CD14-positive monocyte (primary cell): ENCODE data around the gene CTRB1. TPM values are rescaled to one million over a fixed set of nuclear protein-coding genes. Genes with fewer than 3 reads are reported as not detected.
"Not testable (repeated sequence)": the region's sequence is repeated elsewhere in the genome, so short reads cannot be mapped to it uniquely, and the experiment has no call there.

Experiments
- DNase-seq, 3 donors: peaks; one replicate each; pipeline ENCODE4 v3.0.0-alpha.2; 2011 to 2022
- H2AFZ ChIP-seq: 2 replicates; pipeline ENCODE4 v1.6.0; 2012; ENCODE audit warnings: mild to moderate bottlenecking, low read depth, low read length, inconsistent platforms; ENCODE audit not compliant: insufficient read depth, poor library complexity, severe bottlenecking
- H3K27ac ChIP-seq, 2 donors: 1 replicate in 1 of 2; 2 replicates in 1 of 2; pipeline ENCODE4 v1.5.1; 2012 to 2013; ENCODE audit warnings: low read length in 2 of 2, control low read depth in 1 of 2, inconsistent platforms in 1 of 2, low read depth in 1 of 2, mild to moderate bottlenecking in 1 of 2
- H3K27me3 ChIP-seq, 2 donors: one replicate each; pipeline versions ENCODE4 v1.6.0 to v1.6.1; 2011 to 2013; ENCODE audit warnings: low read length in 2 of 2; ENCODE audit not compliant: control insufficient read depth in 2 of 2, insufficient read depth in 2 of 2
- H3K36me3 ChIP-seq, 2 donors: replicated peaks in 1 of 2; 1 replicate in 1 of 2; 2 replicates in 1 of 2; pipeline versions ENCODE4 v1.5.1 to v1.6.1; 2012 to 2013; ENCODE audit warnings: low read length in 2 of 2, control low read depth in 1 of 2, inconsistent platforms in 1 of 2, mild to moderate bottlenecking in 1 of 2; ENCODE audit not compliant: insufficient read depth in 2 of 2, control insufficient read depth in 1 of 2
- H3K4me1 ChIP-seq, 2 donors: 1 replicate in 1 of 2; 2 replicates in 1 of 2; pipeline versions ENCODE4 v1.5.1 to v1.6.1; 2012 to 2013; ENCODE audit warnings: low read length in 2 of 2, control low read depth in 1 of 2, inconsistent platforms in 1 of 2, mild to moderate bottlenecking in 1 of 2, moderate library complexity in 1 of 2; ENCODE audit not compliant: insufficient read depth in 2 of 2, control insufficient read depth in 1 of 2
- H3K4me2 ChIP-seq: replicated peaks from 2 replicates; pipeline ENCODE3; 2012; ENCODE audit warnings: low read length, moderate library complexity, mild to moderate bottlenecking; ENCODE audit not compliant: poor library complexity, severe bottlenecking; ENCODE audit errors: extremely low read depth
- H3K4me3 ChIP-seq, 3 experiments: fragments of 200-600 bp in 1 of 3; sonication (generic) in 1 of 3; replicated peaks in 1 of 3; 1 replicate in 2 of 3; 2 replicates in 1 of 3; pipeline ENCODE4 v1.5.1; 2011 to 2013; ENCODE audit warnings: low read length in 3 of 3, mild to moderate bottlenecking in 3 of 3, control low read depth in 2 of 3, low read depth in 2 of 3, inconsistent platforms in 1 of 3, moderate library complexity in 1 of 3
- H3K79me2 ChIP-seq: 2 replicates; pipeline ENCODE4 v1.6.0; 2012; ENCODE audit warnings: mild to moderate bottlenecking, control low read depth, inconsistent platforms, low read length, moderate library complexity; ENCODE audit not compliant: insufficient read depth
- H3K9ac ChIP-seq: 2 replicates; pipeline ENCODE4 v1.6.0; 2017; ENCODE audit warnings: low read length, mild to moderate bottlenecking; ENCODE audit not compliant: insufficient read depth, poor library complexity, severe bottlenecking
- H3K9me3 ChIP-seq, 2 donors: replicated peaks in 1 of 2; 1 replicate in 1 of 2; 2 replicates in 1 of 2; pipeline versions ENCODE4 v1.5.1 to v1.6.1; 2012 to 2013; ENCODE audit warnings: low read length in 2 of 2, control low read depth in 1 of 2; ENCODE audit not compliant: control insufficient read depth in 1 of 2, insufficient read depth in 1 of 2
- H4K20me1 ChIP-seq: 2 replicates; pipeline ENCODE4 v1.6.0; 2012; ENCODE audit warnings: mild to moderate bottlenecking, low read length, control low read depth, moderate library complexity; ENCODE audit not compliant: insufficient read depth
- H3K27ac Mint-ChIP-seq, 7 donors: one replicate each; pipeline ENCODE4 v1.8.0; 2020; ENCODE audit warnings: mild to moderate bottlenecking in 7 of 7, mixed read lengths in 7 of 7, moderate library complexity in 6 of 7, inconsistent platforms in 2 of 7
- H3K27me3 Mint-ChIP-seq, 3 donors: one replicate each; pipeline ENCODE4 v1.8.0; 2021 to 2022; ENCODE audit warnings: low read depth in 3 of 3, mild to moderate bottlenecking in 3 of 3, mixed read lengths in 3 of 3, moderate library complexity in 3 of 3, inconsistent platforms in 1 of 3
- H3K36me3 Mint-ChIP-seq, 2 donors: one replicate each; pipeline ENCODE4 v1.8.0; 2020; ENCODE audit warnings: mixed read lengths in 2 of 2, inconsistent platforms in 1 of 2, mild to moderate bottlenecking in 1 of 2
- H3K4me1 Mint-ChIP-seq: one replicate; pipeline ENCODE4 v1.8.0; 2020; ENCODE audit warnings: mild to moderate bottlenecking, mixed read lengths
- H3K4me3 Mint-ChIP-seq, 2 donors: one replicate each; pipeline ENCODE4 v1.8.0; 2020; ENCODE audit warnings: mild to moderate bottlenecking in 2 of 2, mixed read lengths in 2 of 2, moderate library complexity in 1 of 2
- H3K9me3 Mint-ChIP-seq, 7 donors: one replicate each; pipeline ENCODE4 v1.8.0; 2020 to 2022; ENCODE audit warnings: mixed read lengths in 7 of 7, mild to moderate bottlenecking in 6 of 7, moderate library complexity in 6 of 7, inconsistent platforms in 2 of 7
- WGBS: methylation state at CpG from one replicate; pipeline ENCODE4 v1.1.5; 2013; ENCODE audit warnings: missing lambda C conversion rate; ENCODE audit not compliant: insufficient coverage; 5-methylcytosine and 5-hydroxymethylcytosine counted together
- intact Hi-C, 2 donors: fragments of 100-400 bp; cut with micrococcal nuclease; formaldehyde crosslinking; loops; one replicate each; pipeline versions ENCODE4 v1.15.0 to v1.15.1; 2023
- polyA plus RNA-seq, 3 donors: library from polyadenylated mRNA; depleted of rRNA in 1 of 3; unstranded in 2 of 3; stranded (reverse) in 1 of 3; fragments of 300-500 nt in 2 of 3; fragments of >200 nt in 1 of 3; fragmentation: Illumina TruSeq in 2 of 3; gene quantifications; 1 replicate in 2 of 3; 2 replicates in 1 of 3; pipeline ENCODE4 v1.2.3, GENCODE V29; 2012 to 2021
- TF ChIP-seq, protein P1 (sequence below): fragments of 200-600 bp; IDR thresholded peaks from one replicate; pipeline ENCODE4 v1.8.0; 2022; ENCODE audit warnings: antibody characterized with exemption, mild to moderate bottlenecking

Gene CTRB1
- polyA plus RNA-seq, 3 donors, result not detected

DNA sequence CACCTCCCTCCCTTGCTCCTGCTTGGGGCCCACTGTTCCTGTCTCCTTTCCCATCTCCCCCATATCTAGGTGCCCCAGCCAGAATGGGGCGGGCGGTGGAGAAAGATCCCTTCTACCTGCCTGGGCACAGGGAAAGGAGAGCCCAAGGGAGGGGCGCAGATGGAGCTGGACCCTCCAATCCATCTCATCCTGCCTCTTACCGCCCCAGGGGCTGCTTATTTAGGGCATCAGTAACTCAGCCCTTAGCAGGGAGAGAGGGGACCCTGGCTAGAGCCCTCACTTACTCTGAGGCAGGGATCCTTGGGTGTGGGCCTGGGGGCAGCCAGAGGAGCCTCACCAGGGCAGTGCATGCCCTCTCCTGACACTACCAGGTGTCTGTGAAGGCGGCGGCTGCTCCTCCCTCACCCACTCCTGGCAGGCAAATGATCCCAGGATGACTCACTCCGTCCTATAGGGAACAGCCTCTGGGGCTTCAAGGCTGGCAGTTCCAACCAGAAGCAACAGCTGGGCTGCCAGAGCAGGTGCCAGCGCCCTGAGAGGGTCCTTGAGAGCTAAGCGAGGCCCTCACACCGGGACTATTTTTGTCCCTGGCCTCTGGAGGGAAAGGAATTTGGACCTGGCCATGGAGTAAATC lies 49.0 kb downstream of the CTRB1 start:
- peaks cover 0 to 1% of the 10 kb centered on the region in 2 donors for H3K36me3 Mint-ChIP-seq

GRCh38 chr16:75269358-75269757 lies 50.6 kb downstream of the CTRB1 start:
- H3K36me3 Mint-ChIP-seq, H3K79me2 ChIP-seq, DNase-seq, H3K36me3 ChIP-seq, H3K27ac ChIP-seq, H3K4me3 ChIP-seq, H3K9me3 ChIP-seq, H4K20me1 ChIP-seq, H2AFZ ChIP-seq, H3K4me2 ChIP-seq, H3K9ac ChIP-seq, H3K27ac Mint-ChIP-seq, intact Hi-C loops: not testable (repeated sequence)
- peaks cover 73 to 93% (median 84%) of the 10 kb centered on the region in 3 donors for H3K27me3 Mint-ChIP-seq
- peaks cover 0 to 18% (median 2%) of the 10 kb centered on the region in 7 donors for H3K9me3 Mint-ChIP-seq
- WGBS, result 81% methylated on average over 5 of the region's 9 CpGs
- H3K4me1 Mint-ChIP-seq, result peaks cover 12% of the 10 kb centered on the region
- peaks cover 6 to 10% of the 10 kb centered on the region in 2 donors for H3K4me1 ChIP-seq
- H3K27me3 ChIP-seq, result peaks cover 31 to 84% of the 10 kb centered on the region in 2 donors
- H3K4me3 Mint-ChIP-seq, result peak overlapping the region in 1 of 2 donors; percentile 10

More for the DNA sequence above, 49.0 kb downstream of the CTRB1 start:
- WGBS, result 89% methylated on average over 4 of the region's 10 CpGs
- no peak overlapping the region for H3K9ac ChIP-seq
- Mint-ChIP-seq H3K27ac (no peak overlapping the region), H3K4me3 (peak overlapping the region in 1 of 2 donors; percentile 26), H3K9me3 (peaks cover 0 to 19% (median 3%) of the 10 kb centered on the region in 7 donors), H3K4me1 (peaks cover 12% of the 10 kb centered on the region), H3K27me3 (peaks cover 73 to 93% (median 84%) of the 10 kb centered on the region in 3 donors)
- no peak overlapping the region for H3K4me2 ChIP-seq
- no peak overlapping the region for H2AFZ ChIP-seq
- H3K27ac ChIP-seq, result no peak overlapping the region
- H3K4me3 ChIP-seq, result no peak overlapping the region
- intact Hi-C loops, result no loop called here
- TF ChIP-seq, protein P1, sequence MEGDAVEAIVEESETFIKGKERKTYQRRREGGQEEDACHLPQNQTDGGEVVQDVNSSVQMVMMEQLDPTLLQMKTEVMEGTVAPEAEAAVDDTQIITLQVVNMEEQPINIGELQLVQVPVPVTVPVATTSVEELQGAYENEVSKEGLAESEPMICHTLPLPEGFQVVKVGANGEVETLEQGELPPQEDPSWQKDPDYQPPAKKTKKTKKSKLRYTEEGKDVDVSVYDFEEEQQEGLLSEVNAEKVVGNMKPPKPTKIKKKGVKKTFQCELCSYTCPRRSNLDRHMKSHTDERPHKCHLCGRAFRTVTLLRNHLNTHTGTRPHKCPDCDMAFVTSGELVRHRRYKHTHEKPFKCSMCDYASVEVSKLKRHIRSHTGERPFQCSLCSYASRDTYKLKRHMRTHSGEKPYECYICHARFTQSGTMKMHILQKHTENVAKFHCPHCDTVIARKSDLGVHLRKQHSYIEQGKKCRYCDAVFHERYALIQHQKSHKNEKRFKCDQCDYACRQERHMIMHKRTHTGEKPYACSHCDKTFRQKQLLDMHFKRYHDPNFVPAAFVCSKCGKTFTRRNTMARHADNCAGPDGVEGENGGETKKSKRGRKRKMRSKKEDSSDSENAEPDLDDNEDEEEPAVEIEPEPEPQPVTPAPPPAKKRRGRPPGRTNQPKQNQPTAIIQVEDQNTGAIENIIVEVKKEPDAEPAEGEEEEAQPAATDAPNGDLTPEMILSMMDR, result no peak
- DNase-seq, result no peak
- peaks cover 3 to 4% of the 10 kb centered on the region in 2 donors for H3K9me3 ChIP-seq
- H3K36me3 ChIP-seq, result no peaks in the 10 kb centered on the region
- no peaks in the 10 kb centered on the region for H3K79me2 ChIP-seq
- H3K4me1 ChIP-seq, result peaks cover 6 to 10% of the 10 kb centered on the region in 2 donors
- peaks cover 32 to 84% of the 10 kb centered on the region in 2 donors for H3K27me3 ChIP-seq
- H4K20me1 ChIP-seq, result no peaks in the 10 kb centered on the region
